COLO668 (cell line): ENCODE results near the gene GYPB.
"Not testable (repeated sequence)": the region's sequence is repeated elsewhere in the genome, so short reads cannot be mapped to it uniquely, and the experiment has no call there.

ENCODE experiments used
- DNase-seq: peaks from one replicate; lab custom pipeline; 2025; ENCODE audit not compliant: unreplicated experiment; lab: John Stamatoyannopoulos, UW

The GYPB gene

DNA sequence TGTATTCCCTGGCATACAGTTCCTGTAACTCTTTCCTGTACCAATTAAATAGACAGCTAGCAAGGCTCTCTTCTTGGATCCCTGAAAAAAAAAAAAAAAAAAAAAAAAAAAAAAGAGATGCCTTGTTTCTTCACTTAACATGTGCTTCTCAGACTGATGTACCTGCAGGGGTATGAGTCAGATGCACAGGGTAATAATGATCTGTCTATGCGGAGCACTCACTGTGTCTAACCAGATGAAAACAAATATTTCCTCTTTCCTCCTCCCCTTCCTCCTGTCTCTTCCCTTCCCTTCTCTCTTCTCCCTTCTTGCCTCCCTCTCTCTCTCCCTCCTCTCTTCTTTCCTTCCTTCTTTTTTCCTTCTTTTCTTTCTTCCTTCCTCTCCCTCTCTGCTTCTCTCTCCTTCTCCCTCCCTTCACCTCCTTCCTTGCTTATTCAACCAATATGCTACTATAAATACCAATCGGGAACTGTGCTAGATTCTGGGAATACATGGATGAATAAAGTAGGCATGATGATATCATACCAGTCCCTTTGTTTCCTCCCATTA, 3.0 kb downstream of the GYPB start:
- not testable (repeated sequence) for DNase-seq

GRCh38 chr4:144014808-144015207, 4.4 kb downstream of the GYPB start:
- no peak for DNase-seq

GRCh38 chr4:144008602-144009001, 10.6 kb downstream of the GYPB start:
- not testable (repeated sequence) for DNase-seq

GRCh38 chr4:144007960-144008359, 11.2 kb downstream of the GYPB start:
- DNase-seq, result not testable (repeated sequence)

- not testable (repeated sequence) for DNase-seq
Measured at GRCh38 chr4:144006200-144006803, 12.9 kb downstream of the GYPB start.

GRCh38 chr4:144005558-144005953, 13.6 kb downstream of the GYPB start:
- DNase-seq, result not testable (repeated sequence)

- DNase-seq, result not testable (repeated sequence)
Measured at GRCh38 chr4:144004868-144005557, 14.2 kb downstream of the GYPB start.

- not testable (repeated sequence) for DNase-seq
Measured at GRCh38 chr4:144003890-144004265, 15.3 kb downstream of the GYPB start.

- DNase-seq, result not testable (repeated sequence)
Measured at GRCh38 chr4:144003205-144003889, 15.8 kb downstream of the GYPB start.

GRCh38 chr4:144000331-144000995, 18.7 kb downstream of the GYPB start:
- not testable (repeated sequence) for DNase-seq

DNA sequence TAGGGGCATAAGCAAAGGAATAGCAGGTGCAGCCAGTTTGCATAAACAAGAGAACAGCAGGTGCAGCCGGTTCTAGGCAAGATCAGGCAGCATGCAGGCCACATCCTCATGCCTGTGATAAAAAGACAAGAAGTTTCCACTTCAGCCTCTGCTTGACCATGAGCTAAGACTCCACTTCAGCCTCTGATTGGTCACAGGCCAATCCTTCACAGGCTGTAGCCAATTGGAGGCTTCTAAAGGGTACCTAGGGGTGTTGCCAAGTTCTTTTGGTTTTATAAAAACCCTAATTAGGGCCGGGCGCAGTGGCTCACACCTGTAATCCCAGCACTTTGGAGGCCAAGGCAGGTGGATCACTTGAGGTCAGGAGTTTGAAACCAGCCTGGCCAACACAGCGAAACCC, 23.0 kb downstream of the GYPB start:
- peak; percentile 12 for DNase-seq

- DNase-seq, result not testable (repeated sequence)
Measured at GRCh38 chr4:143991761-143992160, 27.4 kb downstream of the GYPB start.

DNA sequence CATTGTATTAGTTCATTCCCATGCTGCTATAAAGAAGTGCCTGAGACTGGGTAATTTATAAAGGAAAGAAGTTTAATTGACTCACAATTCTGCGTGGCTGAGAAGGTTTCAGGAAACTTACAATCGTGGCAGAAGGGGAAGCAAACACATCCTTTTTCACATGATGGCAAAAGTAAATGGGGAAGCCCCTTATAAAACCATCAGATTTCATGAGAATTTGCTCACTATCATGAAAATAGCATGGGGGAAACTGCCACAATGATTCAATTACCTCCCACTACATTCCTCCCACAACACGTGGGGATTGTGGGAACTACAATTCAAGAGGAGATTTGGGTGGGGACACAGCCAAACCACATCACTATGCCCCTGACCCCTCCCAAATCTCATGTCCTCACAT, 28.5 kb downstream of the GYPB start:
- not testable (repeated sequence) for DNase-seq

DNA sequence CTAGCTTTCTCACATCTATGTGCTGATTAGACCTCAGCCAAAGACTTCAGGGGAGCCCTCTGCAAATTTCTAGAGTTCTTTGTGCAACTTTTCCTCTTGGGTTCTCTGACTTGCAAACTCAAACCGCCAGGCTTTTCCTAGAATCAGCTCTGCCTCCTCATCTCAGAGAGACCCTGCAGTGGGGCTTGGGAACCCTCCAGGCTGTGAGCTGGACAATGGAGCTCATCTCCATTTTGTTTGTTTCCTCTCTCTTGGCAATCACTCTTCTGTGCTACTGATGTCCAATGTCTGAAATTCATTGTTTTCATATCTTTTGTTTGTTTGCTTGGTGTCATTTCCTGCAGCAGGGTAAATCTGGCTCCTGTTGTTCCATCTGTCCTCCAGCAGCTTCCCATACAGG, 33.0 kb downstream of the GYPB start:
- DNase-seq, result no peak

DNA sequence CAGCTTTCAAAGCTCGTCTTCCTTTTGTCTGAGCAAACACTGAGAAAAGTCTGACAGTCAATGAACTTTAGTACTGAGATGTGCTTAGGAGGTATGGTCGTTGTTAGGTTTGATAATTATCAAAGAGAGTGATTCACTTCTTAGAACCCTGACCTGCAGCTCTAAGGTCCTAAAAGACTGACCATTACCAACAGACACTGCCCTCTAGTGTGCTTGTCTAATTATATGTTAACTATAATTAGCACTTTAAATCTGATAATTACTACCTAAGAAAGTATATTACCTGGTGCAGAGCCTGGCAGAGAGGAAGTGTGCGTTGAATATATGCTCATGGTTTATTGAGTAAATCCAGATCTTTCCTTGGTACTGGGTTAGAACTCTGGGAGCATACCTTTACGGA, 38.4 kb downstream of the GYPB start:
- DNase-seq, result not testable (repeated sequence)

- not testable (repeated sequence) for DNase-seq
Measured at GRCh38 chr4:143975527-143975926, 43.7 kb downstream of the GYPB start.

DNA sequence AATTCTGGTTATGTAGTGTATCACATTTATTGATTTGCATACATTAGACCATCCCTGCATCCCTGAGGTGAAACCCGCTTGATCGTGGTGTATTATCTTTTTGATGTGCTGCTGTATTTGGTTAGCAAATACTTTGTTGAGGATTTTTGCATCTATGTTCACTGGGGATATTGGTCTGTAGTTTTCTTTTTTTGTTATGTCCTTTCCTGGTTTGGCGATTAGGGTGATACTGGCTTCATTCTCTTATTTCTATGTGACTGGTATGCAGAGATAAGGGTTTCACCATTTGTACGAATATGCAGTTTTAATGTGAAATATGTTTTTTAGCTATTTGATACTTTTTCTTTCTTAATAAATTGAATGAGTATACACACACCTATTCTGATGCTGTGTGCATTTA, 45.2 kb downstream of the GYPB start:
- not testable (repeated sequence) for DNase-seq

DNA sequence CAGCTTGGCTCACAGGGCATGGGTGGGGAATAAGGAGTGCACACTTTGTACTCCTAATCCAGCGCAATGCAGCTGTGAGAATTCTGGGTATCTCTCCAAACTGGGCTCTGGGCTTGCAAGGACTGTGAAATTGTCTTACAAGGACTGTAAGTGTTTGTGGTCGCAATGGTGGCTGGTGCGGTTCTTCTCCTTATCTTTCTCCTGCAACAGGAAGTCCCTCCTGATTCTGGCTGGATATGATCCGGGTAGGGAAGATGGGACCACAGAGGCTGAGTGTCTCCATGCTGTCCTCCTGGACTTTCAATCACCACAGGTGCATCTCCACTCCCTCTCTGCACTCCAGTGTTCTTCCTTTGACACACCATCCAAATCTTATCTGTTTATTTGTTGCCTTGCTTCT, 58.1 kb downstream of the GYPB start:
- no peak for DNase-seq

DNA sequence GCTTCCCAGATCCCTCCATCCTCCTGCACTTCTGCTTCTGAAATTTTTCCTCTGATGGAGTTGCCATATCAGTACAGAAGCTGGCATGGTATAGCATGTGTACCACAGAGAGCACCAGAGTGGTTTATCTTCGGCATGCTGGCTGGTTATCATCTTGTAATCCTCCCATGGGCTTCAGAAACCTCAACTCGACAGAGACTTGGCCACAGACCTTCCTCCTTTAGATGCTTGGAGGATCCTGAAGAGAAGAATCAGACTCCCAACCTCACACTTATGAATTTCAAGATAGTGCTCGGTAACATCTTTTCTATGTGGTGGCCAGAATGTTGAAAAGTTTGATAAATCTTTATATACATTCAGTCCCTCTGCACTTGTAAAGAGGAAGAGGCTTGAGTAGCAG, 63.9 kb downstream of the GYPB start:
- not testable (repeated sequence) for DNase-seq

DNA sequence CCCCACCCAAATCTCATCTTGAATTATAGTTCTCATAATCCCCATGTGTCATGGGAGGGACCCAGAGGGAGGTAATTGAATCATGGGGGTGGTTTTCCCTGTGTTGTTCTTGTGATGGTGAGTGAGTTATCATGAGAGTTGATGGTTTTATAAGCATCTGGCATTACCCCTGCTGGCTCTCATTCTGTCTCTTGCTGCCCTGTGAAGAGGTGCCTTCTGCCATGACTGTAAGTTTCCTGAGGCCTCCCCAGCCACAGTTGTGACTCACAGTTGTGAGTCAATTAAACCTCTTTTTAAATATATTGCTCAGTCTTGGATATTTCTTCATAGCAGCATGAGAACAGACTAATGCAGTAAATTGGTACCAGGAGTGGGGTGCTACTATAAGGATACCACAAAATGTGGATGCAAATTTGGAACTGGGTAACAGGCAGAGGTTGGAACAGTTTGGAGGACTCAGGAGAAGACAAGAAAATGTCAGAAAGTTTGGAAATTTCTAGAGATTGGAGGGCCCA, 67.7 kb downstream of the GYPB start:
- DNase-seq, result not testable (repeated sequence)

DNA sequence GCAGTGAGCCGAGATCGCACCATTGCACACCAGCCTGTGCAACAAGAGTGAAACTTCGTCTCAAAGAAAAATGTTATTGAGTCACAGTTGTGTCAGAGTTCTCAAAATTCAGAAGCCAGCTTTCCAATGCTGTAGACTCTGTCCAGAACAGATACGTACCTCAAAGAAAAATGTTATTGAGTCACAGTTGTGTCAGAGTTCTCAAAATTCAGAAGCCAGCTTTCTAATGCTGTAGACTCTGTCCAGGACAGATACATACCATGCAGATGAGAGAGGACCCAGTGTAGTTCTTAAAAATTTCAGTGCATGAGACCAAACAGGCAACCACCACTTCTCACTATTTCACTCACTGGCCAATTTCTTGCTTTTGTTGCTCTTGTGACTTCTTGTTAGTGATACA, 68.2 kb downstream of the GYPB start:
- DNase-seq, result not testable (repeated sequence)
